Prostate gland (tissue), 2 donors: Measurements from ENCODE around the gene SCAPER.

Source experiments
- POLR2A ChIP-seq: fragments of 450-650 bp; IDR thresholded peaks from one replicate; pipeline ENCODE4 v1.6.1; 2016; ENCODE audit warnings: antibody characterized with exemption, mild to moderate bottlenecking
- POLR2AphosphoS5 ChIP-seq: sonication (generic); formaldehyde crosslinking; IDR thresholded peaks from one replicate; pipeline ENCODE4 v1.6.1; 2017; ENCODE audit warnings: antibody characterized with exemption
- TF ChIP-seq, protein P1 (sequence below), 4 experiments: fragments of 200-600 bp in 2 of 4; fragments of 450-650 bp in 2 of 4; sonication (generic) in 2 of 4; IDR thresholded peaks; 1 replicate in 3 of 4; 2 replicates in 1 of 4; pipeline ENCODE4 v1.5.1; 2016 to 2019; ENCODE audit warnings: antibody characterized with exemption in 4 of 4, mild to moderate bottlenecking in 2 of 4, moderate library complexity in 2 of 4

DNA sequence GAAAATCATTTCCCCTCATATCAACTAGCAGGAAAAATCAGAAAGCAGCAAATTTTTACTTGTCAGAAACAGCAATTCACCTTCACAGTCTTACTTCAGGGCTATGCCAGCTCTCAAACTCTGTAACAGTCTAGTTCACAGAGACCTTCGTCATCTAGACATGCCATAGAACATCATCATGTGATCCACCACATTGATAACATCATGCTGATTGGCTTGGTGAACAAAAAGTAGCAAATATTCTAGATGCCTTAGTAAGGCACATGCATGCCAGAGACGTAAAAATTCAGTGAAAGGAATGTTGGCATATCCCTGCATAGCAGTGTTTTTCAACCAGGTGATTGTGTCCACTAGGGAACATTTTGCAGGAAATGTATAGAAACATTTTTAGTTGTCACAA, 8.6 kb upstream of the SCAPER start:
- TF ChIP-seq, protein P1, sequence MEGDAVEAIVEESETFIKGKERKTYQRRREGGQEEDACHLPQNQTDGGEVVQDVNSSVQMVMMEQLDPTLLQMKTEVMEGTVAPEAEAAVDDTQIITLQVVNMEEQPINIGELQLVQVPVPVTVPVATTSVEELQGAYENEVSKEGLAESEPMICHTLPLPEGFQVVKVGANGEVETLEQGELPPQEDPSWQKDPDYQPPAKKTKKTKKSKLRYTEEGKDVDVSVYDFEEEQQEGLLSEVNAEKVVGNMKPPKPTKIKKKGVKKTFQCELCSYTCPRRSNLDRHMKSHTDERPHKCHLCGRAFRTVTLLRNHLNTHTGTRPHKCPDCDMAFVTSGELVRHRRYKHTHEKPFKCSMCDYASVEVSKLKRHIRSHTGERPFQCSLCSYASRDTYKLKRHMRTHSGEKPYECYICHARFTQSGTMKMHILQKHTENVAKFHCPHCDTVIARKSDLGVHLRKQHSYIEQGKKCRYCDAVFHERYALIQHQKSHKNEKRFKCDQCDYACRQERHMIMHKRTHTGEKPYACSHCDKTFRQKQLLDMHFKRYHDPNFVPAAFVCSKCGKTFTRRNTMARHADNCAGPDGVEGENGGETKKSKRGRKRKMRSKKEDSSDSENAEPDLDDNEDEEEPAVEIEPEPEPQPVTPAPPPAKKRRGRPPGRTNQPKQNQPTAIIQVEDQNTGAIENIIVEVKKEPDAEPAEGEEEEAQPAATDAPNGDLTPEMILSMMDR (IDR thresholded peaks at IDR 0.05): no peak
- TF ChIP-seq POLR2A (no peak), POLR2AphosphoS5 (no peak)
